ENCODE data around the gene CCDC148.

DNA sequence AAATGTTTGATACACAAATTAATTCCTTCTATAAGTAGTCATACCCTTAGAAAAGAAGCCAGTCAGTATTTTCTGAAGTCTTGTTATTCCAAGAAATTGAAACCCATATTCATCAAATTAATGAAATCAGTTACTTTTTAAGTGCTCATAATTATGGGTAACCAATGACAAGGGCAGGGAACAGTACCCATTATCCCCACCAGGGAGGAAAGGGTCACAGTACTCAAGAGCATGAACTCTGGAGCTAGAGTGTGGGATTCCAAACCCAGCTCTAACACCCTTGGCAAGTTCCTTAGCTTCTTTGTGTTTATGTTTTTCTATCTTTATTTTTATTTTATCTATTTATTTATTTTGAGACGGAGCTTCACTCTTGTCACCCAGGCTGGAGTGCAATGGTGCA lies 68.4 kb downstream of the CCDC148 start:
- TF ChIP-seq POLR2A (IDR thresholded peaks at IDR 0.05), result no peak
- TF ChIP-seq, protein P1, sequence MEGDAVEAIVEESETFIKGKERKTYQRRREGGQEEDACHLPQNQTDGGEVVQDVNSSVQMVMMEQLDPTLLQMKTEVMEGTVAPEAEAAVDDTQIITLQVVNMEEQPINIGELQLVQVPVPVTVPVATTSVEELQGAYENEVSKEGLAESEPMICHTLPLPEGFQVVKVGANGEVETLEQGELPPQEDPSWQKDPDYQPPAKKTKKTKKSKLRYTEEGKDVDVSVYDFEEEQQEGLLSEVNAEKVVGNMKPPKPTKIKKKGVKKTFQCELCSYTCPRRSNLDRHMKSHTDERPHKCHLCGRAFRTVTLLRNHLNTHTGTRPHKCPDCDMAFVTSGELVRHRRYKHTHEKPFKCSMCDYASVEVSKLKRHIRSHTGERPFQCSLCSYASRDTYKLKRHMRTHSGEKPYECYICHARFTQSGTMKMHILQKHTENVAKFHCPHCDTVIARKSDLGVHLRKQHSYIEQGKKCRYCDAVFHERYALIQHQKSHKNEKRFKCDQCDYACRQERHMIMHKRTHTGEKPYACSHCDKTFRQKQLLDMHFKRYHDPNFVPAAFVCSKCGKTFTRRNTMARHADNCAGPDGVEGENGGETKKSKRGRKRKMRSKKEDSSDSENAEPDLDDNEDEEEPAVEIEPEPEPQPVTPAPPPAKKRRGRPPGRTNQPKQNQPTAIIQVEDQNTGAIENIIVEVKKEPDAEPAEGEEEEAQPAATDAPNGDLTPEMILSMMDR (IDR thresholded peaks at IDR 0.05), result no peak

Data from Peyer's patch (tissue), 4 donors.